Raji (cell line): ENCODE measurements around the gene MPG.

Experiments
- POLR2A ChIP-seq: IDR thresholded peaks from 2 replicates; pipeline ENCODE4 v1.6.1; 2011; ENCODE audit warnings: low read depth, low read length, control low read depth; ENCODE audit not compliant: insufficient read depth

Gene MPG

DNA sequence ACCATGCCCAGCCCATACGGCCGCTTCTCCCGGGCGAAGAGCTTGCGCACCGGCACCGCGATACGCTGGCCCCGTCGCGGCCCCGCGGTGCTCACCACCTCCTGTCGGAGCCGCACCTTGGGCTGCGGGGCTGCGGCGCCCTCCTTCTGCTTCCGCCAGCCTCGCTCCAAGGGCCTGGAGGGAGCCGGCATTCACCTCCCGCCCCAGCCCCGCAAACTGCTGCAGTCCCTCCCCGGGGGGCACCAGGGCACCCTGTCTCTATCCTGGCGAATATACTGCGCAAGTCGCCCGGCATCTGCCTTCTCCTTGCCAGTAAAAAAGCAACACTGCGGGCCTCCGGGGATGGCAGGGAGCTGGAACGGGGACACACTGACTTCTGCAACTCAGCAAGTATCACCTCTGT, 16.1 kb upstream of the MPG start:
- TF ChIP-seq POLR2A: no peak

DNA sequence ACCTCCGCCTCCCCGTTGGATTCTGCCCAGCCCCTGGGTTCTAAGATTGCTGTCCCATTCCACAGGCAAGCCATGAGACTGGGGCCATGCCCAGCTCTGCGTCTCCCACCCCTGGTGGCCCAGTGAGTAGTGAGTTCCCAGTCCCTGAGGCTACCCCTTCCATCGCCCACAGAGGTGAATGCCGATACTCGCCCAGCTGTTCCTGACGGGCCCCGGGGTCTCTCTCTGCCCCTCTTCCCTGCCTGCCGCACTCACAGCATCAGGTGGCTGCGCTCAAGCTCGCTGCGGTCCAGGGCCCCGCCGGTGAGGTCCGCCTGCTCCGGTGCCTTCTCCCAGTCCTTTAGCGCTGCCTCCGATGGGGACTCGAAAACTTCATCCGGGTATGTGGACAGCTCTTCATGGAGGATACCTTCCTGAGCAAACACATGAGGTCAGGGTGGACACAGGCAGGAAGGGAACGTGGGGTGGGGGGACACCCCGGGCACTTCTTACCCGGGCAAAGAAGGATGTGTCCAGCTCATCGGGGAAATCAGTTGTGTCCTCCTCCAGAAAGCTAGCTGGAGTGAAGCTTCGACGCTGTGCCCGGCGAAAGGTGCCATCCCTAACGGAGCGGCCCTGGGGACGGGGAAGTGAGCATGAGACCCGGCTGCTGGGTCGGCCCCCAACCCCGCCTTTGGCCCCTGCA, 15.6 kb upstream of the MPG start:
- no peak for TF ChIP-seq POLR2A

DNA sequence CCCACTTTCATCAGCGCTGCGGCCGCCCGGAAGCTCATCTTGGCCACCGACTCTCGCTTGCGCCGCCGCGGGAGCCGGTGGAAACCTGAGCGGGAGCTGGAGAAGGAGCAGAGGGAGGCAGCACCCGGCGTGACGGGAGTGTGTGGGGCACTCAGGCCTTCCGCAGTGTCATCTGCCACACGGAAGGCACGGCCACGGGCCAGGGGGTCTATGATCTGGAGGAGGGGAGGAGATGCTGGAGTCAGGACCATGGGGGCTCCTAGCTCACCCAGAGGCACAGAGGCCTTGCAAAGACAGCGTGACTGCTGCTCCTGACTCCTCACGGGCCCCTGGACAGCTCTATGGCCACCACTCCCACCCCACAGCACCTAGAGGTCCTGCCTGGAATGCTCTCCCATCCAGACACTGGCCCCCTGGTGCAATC, 15.0 kb upstream of the MPG start:
- TF ChIP-seq POLR2A: no peak

DNA sequence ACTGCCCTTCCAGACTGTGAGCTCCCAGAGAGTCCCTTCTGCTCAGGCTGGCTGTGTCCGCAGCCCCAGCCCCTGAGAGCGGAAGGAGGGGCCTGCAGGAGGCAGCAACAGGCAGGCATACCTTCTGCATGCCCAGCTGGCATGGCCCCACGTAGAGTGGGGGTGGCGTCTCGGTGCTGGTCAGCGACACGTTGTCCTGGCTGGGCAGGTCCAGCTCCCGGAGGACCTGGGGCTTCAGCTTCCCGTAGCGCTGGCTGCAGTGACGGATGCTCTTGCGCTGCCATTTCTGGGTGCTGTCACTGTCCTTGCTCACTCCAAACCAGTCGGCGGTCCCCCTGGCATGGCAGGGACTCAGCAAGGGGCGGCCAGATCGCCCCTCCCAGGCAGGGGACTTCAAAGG, 14.6 kb upstream of the MPG start:
- no peak for TF ChIP-seq POLR2A

DNA sequence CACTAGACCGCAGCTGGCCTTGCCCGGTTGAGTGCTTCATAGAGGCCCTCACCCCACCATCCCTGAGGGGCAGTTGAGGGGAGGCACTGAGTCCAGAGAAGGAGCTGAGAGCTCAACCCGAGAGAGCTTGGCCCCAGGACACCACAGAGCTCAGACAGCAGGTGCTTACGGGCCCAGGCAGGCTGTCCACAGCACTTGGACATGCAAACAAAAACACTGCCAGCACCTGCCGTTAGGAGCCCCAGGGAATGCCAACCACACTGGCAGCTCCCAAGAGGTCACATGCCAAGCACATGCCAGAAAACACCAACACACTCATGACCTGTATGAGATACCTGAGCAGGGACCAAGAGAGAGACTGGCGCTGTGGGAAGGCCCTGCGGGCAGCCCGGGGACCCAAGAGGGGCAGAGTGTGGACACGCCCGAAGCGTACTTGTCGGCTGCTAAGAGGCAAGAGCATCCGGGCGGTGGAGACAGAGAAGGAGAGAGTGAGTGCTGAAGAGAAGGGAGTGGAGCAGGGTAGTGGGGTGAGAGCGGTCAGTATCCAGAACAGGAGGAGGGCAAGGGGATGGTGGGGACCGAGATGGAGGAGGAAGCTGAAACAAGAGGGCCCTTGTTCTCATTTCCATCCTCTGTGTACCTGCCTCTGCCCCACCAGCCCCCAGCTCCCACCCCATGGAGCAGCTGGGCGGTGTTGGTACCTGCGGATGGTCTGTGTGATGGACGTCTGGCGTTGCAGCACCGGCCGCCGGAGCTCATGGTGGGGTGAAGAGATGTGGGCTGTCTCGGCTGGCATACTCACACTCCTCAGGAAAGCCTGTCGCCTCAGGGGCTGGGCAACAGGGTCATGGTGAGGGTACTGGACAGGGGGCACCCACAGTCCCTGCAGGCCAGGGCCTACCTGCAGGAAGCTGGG, 13.8 kb upstream of the MPG start:
- TF ChIP-seq POLR2A: no peak

DNA sequence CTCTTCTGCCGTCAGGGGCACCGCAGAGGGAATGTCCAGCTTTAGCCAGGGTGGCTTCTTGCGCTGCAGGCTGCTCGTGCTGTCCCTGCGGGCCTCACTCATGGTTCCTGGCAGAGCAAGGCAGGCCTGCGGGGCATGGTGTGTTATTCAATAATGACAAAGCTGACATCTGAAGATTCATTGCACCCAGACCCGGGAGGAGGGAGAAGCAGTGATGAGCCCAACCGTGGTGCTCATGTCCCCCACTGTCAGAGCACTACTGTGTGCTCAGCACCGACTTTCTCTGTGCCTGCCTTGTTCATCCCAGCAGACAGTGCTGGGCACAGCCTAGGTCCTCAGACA, 13.1 kb upstream of the MPG start:
- no peak for TF ChIP-seq POLR2A

DNA sequence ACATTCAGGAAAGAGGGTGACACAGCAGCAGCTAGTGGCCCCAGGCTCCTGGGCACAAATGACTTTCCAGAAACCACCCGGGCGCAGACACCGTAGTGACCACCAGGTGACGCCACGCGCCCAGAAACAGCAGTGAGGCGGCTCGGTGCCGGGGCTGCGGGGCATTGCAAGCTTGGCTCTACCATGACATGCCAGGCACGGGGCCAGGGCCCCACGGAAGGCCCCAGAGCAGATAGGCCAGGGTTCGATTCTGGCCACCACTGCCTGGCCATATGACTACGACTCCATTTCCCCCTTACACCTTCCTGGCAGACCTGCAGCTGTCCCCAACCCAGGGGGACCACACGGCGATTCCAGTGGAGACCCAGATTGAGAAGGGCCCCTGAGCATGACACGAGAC, 12.3 kb upstream of the MPG start:
- no peak for TF ChIP-seq POLR2A

DNA sequence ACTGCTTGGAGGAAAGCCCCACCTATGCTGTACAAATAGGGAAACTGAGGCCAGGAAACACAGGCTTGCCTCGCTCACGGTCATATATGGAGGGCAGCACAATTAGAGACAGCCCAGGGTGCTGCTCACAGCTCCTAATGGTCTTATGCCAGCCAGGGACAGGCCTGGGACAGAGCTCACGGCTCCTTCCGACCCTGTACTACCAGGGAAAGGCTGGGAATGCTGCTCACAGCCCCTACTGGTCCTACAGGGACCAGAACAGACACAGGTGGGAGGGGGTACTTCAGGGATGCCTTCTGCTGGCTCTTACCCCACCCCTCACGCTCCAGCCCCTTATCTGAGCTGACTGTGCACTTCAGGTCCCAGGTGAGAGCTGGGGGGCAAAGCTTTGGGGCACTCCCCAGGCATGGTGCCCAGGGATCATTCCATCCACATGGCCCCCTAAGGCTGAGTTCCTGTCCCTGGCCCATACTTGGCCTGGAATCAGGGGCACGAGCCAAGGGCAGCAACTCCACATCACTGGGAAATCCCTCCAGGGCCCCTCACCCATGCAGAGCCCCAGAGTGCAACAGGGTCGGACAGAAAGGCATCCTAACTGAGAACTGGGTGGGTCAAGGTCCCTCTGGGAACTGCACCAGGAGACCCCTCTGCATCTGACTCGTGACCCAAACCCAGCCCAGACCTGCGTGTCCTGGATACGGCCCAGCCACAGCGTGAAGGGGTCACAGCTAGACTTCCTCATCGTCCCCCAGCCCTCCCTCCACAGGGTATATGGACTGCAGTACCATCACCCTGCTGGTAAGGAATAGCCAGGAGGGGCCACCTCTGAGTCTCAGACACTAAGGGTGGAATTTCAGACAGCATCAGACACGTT, 11.5 kb upstream of the MPG start:
- no peak for TF ChIP-seq POLR2A

DNA sequence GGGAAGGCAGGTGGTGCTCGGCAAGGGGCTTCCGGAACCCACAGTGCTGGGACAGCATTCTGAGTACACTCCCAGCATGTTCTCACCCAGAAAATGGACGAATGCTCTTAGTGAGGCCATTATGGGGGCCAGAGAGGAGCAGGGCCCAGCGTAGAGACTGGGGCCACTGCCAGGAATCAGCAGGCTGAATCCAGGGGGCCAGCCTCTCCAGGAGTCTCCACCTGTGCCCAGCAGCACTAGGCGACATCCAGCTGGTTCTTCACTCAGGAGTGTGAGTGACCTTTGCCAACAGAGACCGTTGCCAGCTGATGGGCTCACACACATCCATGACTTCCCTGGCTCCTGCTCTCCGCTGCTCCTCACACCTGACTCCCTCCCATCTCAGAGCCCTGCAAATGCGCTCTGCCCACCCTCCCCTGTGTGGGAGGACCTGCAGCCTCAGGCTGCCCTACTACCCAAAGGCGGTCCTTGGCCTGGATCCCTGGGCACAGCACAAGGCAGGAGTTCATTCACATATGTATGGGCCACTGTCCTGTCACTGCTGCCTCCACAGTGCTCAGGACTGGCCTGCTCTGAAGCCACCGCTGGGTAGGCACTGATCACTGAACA, 10.7 kb upstream of the MPG start:
- no peak for TF ChIP-seq POLR2A

DNA sequence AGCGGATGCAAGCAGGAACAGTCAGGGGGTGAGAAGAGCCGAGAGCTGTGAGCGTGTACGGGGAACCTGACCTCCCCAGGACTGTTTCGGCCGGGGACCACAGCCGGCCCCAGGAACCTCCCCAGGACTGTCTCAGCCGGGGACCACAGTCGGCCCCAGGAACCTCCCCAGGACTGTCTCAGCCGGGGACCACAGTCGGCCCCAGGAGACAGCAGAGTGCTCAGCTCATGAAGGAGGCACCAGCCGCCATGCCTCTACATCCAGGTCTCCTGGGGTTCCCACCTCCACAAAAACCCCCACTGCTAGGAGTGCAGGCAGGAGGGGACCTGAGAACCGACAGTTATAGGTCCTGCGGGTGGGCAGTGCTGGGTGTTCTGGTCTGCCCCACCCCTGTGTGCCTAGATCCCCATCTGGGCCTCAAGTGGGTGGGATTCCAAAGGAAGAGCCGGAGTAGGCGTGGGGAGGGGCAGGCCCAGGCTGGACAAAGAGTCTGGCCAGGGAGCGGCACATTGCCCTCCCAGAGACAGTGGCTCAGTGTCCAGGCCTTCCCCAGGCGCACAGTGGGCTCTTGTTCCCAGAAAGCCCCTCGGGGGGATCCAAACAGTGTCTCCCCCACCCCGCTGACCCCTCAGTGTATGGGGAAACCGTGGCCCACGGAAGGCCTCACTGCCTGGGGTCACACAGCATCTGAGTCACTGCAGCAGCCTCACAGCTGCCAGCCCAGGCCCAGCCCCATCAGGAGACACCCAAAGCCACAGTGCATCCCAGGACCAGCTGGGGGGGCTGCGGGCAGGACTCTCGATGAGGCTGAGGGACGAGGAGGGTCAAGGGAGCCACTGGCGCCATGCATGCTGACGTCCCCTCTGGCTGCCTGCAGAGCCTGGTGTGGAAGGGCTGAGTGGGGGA, 9.9 kb upstream of the MPG start:
- TF ChIP-seq POLR2A: no peak

DNA sequence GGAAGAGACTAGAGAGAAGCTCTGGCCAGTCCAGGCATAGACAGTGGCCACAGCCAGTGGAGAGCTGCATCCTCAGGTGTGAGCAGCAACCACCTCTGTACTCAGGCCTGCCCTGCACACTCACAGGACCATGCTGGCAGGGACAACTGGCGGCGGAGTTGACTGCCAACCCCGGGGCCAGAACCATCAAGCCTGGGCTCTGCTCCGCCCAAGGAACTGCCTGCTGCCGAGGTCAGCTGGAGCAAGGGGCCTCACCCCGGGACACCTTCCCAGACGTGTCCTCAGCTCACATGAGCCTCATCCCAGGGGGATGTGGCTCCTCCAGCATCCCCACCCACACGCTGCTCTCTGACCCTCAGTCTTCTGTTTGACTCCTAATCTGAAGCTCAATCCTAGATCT, 8.8 kb upstream of the MPG start:
- TF ChIP-seq POLR2A: no peak

DNA sequence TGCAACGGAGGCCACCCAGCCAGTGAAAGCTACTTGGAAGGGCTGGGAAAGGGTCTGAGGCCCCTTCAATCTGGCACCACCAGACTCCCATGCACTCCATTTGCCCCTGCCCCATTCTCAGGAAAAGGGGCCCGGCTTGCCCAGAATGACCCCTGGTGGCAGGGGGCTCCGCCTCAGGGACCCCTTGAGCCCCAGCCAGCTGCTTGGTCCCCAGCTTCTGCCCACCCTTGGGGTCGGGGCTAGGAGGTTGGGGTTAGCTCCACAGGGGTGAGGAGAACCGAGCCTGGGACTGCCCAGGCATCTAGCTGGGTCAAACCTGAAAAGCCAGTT, 6.8 kb upstream of the MPG start:
- TF ChIP-seq POLR2A: no peak

DNA sequence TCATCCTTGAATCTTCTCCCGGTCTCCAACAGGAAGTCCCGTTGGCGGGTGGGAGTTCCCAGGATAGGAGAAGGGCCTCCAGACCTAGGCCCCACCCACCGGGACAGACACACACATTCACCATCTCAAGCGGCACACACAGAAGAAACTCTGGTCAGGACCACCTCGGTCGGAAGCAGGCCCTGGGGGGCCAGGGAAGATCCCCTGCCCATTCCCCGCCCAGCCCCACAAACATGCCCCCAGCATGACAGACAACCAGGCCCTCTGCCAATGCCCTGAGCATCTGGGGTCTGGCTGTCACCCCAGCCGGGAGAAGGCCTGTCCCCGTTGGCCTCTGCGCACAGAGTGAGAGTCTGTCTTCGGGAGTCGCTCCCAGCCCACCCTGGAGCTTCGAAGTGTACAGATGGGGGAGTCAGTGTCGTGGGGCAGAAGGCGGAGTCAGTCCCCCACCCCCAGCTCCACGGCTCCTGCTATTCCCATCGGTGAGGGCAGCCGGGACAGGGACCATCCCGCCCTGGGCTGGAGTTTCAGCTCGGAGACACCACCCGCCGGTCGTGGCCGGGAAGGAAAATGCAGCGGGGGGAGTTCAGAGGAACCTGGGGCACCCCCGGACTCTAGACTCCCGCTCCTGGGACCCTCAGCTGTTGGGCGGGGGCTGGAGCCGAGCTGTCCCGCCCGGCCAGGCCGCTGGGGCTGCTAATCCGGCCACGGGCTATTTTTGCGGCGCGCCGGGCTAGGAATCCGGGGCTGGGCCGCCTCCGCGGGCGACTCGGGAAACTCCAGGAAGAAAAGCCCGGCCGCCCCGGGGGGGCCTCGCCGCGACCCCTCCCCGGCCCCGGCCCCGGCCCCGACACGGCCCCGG, 6.3 kb upstream of the MPG start:
- TF ChIP-seq POLR2A: no peak
